SK-N-SH (cell line): ENCODE results near the gene REELD1. TPM values are rescaled to one million over a fixed set of nuclear protein-coding genes. Genes with fewer than 3 reads are reported as not detected.

ENCODE experiments used
- CTCF ChIA-PET: fragments of 300-600, 350-600 bp; formaldehyde crosslinking; extraction: SDS; loops from one replicate; lab custom pipeline; 2021; lab: Yijun Ruan, JAX
- POLR2A ChIA-PET: fragments of 350-600 bp; sonication (Branson Sonifier 250); formaldehyde crosslinking; extraction: SDS; loops from one replicate; lab custom pipeline; 2020; ENCODE audit warnings: antibody characterized with exemption, inconsistent platforms; lab: Yijun Ruan, JAX
- DNase-seq: peaks from one replicate; pipeline ENCODE4 v3.0.0; 2012
- H2AFZ ChIP-seq: fragments of 200-600 bp; sonication (generic); 2 replicates; pipeline ENCODE4 v1.8.1; 2016; ENCODE audit warnings: antibody characterized with exemption, mild to moderate bottlenecking, low read depth
- H3F3A ChIP-seq: fragments of 200-600 bp; sonication (generic); replicated peaks from 2 replicates; pipeline ENCODE3; 2016; ENCODE audit warnings: antibody characterized with exemption, mild to moderate bottlenecking; ENCODE audit not compliant: insufficient read depth
- H3K27ac ChIP-seq, 2 experiments: fragments of 200-500 bp in 1 of 2; fragments of 200-600 bp in 1 of 2; sonication (Bioruptor generic) in 1 of 2; sonication (generic), shearing (Covaris generic) in 1 of 2; 2 replicates each; pipeline versions ENCODE4 v1.5.1 to v1.6.1; 2014 to 2016; ENCODE audit warnings: low read depth in 2 of 2, inconsistent platforms in 1 of 2, low read length in 1 of 2, mild to moderate bottlenecking in 1 of 2, mixed read lengths in 1 of 2
- H3K27me3 ChIP-seq: fragments of 200-600 bp; sonication (generic), shearing (Covaris generic); 2 replicates; pipeline ENCODE4 v1.6.1; 2016; ENCODE audit warnings: mixed run types; ENCODE audit not compliant: insufficient read depth
- H3K36me3 ChIP-seq, 2 experiments: fragments of 200-500 bp in 1 of 2; fragments of 200-600 bp in 1 of 2; sonication (Bioruptor generic) in 1 of 2; sonication (generic) in 1 of 2; replicated peaks in 1 of 2; 2 replicates each; pipeline versions ENCODE3 to v1.5.1; 2014 to 2016; ENCODE audit warnings: low read length in 1 of 2, mild to moderate bottlenecking in 1 of 2; ENCODE audit not compliant: insufficient read depth in 2 of 2, control insufficient read depth in 1 of 2
- H3K4me1 ChIP-seq, 2 experiments: fragments of 200-500 bp in 1 of 2; fragments of 200-600 bp in 1 of 2; sonication (Bioruptor generic) in 1 of 2; sonication (generic), shearing (Covaris generic) in 1 of 2; 2 replicates each; pipeline versions ENCODE4 v1.5.1 to v1.6.1; 2014 to 2016; ENCODE audit warnings: low read depth in 1 of 2, low read length in 1 of 2, mixed run types in 1 of 2; ENCODE audit not compliant: insufficient read depth in 2 of 2, control insufficient read depth in 1 of 2
- H3K4me2 ChIP-seq: fragments of 200-600 bp; sonication (generic), shearing (Covaris generic); 2 replicates; pipeline ENCODE4 v1.6.1; 2017; ENCODE audit warnings: mixed run types
- H3K4me3 ChIP-seq, 2 experiments: fragments of 200-500 bp in 1 of 2; fragments of 200-600 bp in 1 of 2; sonication (Bioruptor generic) in 1 of 2; sonication (generic), shearing (Covaris generic) in 1 of 2; 2 replicates each; pipeline versions ENCODE4 v1.5.1 to v1.8.1; 2014 to 2016; ENCODE audit warnings: low read depth in 2 of 2, inconsistent platforms in 1 of 2, low read length in 1 of 2, mild to moderate bottlenecking in 1 of 2, mixed read lengths in 1 of 2, moderate library complexity in 1 of 2
- H3K79me2 ChIP-seq: fragments of 200-600 bp; sonication (generic); 2 replicates; pipeline ENCODE4 v1.8.1; 2017; ENCODE audit warnings: mild to moderate bottlenecking; ENCODE audit not compliant: insufficient read depth
- H3K9ac ChIP-seq: fragments of 200-600 bp; sonication (generic); 2 replicates; pipeline ENCODE4 v1.6.1; 2017; ENCODE audit warnings: mixed run types
- H3K9me2 ChIP-seq: fragments of 200-600 bp; sonication (generic); 2 replicates; pipeline ENCODE4 v1.6.1; 2017; ENCODE audit warnings: mixed run types
- H3K9me3 ChIP-seq: fragments of 200-600 bp; sonication (generic); 2 replicates; pipeline ENCODE4 v1.6.1; 2017; ENCODE audit warnings: mixed run types, mild to moderate bottlenecking, moderate library complexity
- H4K20me1 ChIP-seq: fragments of 200-600 bp; sonication (generic); 2 replicates; pipeline ENCODE4 v1.6.1; 2017; ENCODE audit warnings: mild to moderate bottlenecking, mixed run types; ENCODE audit not compliant: insufficient read depth
- CHD2 ChIP-seq: fragments of 150-350 bp; IDR thresholded peaks from 2 replicates; pipeline ENCODE4 v1.6.1; 2018; ENCODE audit warnings: low read length; ENCODE audit not compliant: partially characterized antibody
- EP300 ChIP-seq, 2 experiments: IDR thresholded peaks; 2 replicates each; pipeline versions ENCODE4 v1.4.0 to v1.6.1; 2012; ENCODE audit warnings: borderline replicate concordance in 1 of 2, low read depth in 1 of 2, low read length in 1 of 2
- EZH2phosphoT487 ChIP-seq: fragments of 200-600 bp; sonication (generic); IDR thresholded peaks from 2 replicates; pipeline ENCODE4 v1.6.1; 2017; ENCODE audit warnings: low read depth, mixed run types, mild to moderate bottlenecking, antibody characterized with exemption, moderate library complexity, borderline replicate concordance
- FOSL2 ChIP-seq: IDR thresholded peaks from 2 replicates; pipeline ENCODE4 v1.4.0; 2012; ENCODE audit warnings: low read depth, mild to moderate bottlenecking, moderate library complexity, borderline replicate concordance
- FOXM1 ChIP-seq: IDR thresholded peaks from 2 replicates; pipeline ENCODE4 v1.4.0; 2012; ENCODE audit warnings: low read depth, mild to moderate bottlenecking
- GABPA ChIP-seq: IDR thresholded peaks from 2 replicates; pipeline ENCODE4 v1.4.0; 2012; ENCODE audit warnings: low read depth, mild to moderate bottlenecking
- GATA2 ChIP-seq: sonication (generic); formaldehyde crosslinking; IDR thresholded peaks from 2 replicates; pipeline ENCODE4 v1.5.0; 2020; ENCODE audit warnings: mild to moderate bottlenecking, missing genetic modification reagents
- JUND ChIP-seq: IDR thresholded peaks from 2 replicates; pipeline ENCODE4 v1.4.0; 2012
- MEF2A ChIP-seq: IDR thresholded peaks from 2 replicates; pipeline ENCODE4 v1.4.0; 2012; ENCODE audit warnings: low read depth, borderline replicate concordance
- MXI1 ChIP-seq: IDR thresholded peaks from 2 replicates; pipeline ENCODE4 v1.6.1; 2012; ENCODE audit warnings: mild to moderate bottlenecking, low read depth, low read length, improper control_type of control experiment
- NFIC ChIP-seq: IDR thresholded peaks from 2 replicates; pipeline ENCODE4 v1.4.0; 2012; ENCODE audit warnings: borderline replicate concordance
- POLR2AphosphoS5 ChIP-seq: IDR thresholded peaks from 2 replicates; pipeline ENCODE4 v1.6.1; 2012; ENCODE audit warnings: low read depth, low read length
- RCOR1 ChIP-seq: fragments of 150-350 bp; IDR thresholded peaks from 2 replicates; pipeline ENCODE4 v1.6.1; 2017; ENCODE audit warnings: antibody characterized with exemption, low read length
- RXRA ChIP-seq: IDR thresholded peaks from 2 replicates; pipeline ENCODE4 v1.4.0; 2012; ENCODE audit warnings: low read depth, mild to moderate bottlenecking, borderline replicate concordance
- SIN3A ChIP-seq: IDR thresholded peaks from 2 replicates; pipeline ENCODE4 v1.6.1; 2012; ENCODE audit warnings: low read depth, mild to moderate bottlenecking, low read length, moderate library complexity, borderline replicate concordance
- SMC3 ChIP-seq: IDR thresholded peaks from 2 replicates; pipeline ENCODE4 v1.6.1; 2012; ENCODE audit warnings: low read depth, low read length, improper control_type of control experiment
- TAF1 ChIP-seq: IDR thresholded peaks from 2 replicates; pipeline ENCODE4 v1.6.1; 2012; ENCODE audit warnings: low read depth, mild to moderate bottlenecking, low read length, moderate library complexity, borderline replicate concordance
- TCF12 ChIP-seq: IDR thresholded peaks from 2 replicates; pipeline ENCODE4 v1.4.0; 2012
- YY1 ChIP-seq: IDR thresholded peaks from 2 replicates; pipeline ENCODE4 v1.4.0; 2012; ENCODE audit warnings: low read depth, mild to moderate bottlenecking
- WGBS: methylation state at CpG from one replicate; pipeline ENCODE4 v1.1.6; 2017; ENCODE audit warnings: low lambda C conversion rate; 5-methylcytosine and 5-hydroxymethylcytosine counted together
- polyA plus RNA-seq, 3 experiments: library from polyadenylated mRNA; depleted of rRNA; stranded (reverse); fragments of >200 nt; gene quantifications; 2 replicates each; pipeline ENCODE4 v1.2.3, GENCODE V29; 2012
- TF ChIP-seq, protein P1 (sequence below): fragments of 150-350 bp; IDR thresholded peaks from 2 replicates; pipeline ENCODE4 v1.6.1; 2016; ENCODE audit warnings: mild to moderate bottlenecking, low read depth, low read length
- TF ChIP-seq, protein P2 (sequence below): IDR thresholded peaks from 2 replicates; pipeline ENCODE4 v1.4.0; 2012; ENCODE audit warnings: low read depth
- TF ChIP-seq, protein P3 (sequence below): IDR thresholded peaks from 2 replicates; pipeline ENCODE4 v1.4.0; 2012; ENCODE audit warnings: low read depth, borderline replicate concordance
- TF ChIP-seq, protein P4 (sequence below): fragments of 200-600 bp; sonication (generic); IDR thresholded peaks from 2 replicates; pipeline ENCODE4 v1.6.1; 2017; ENCODE audit warnings: antibody characterized with exemption, mild to moderate bottlenecking, moderate library complexity
- TF ChIP-seq, protein P5 (sequence below): fragments of 150-350 bp; IDR thresholded peaks from 2 replicates; pipeline ENCODE4 v1.6.1; 2017; ENCODE audit warnings: antibody characterized with exemption, low read length, low read depth, borderline replicate concordance
- TF ChIP-seq, protein P6 (sequence below): IDR thresholded peaks from 2 replicates; pipeline ENCODE4 v1.6.1; 2012; ENCODE audit warnings: mild to moderate bottlenecking, low read depth, low read length, moderate library complexity

REELD1 gene
- polyA plus RNA-seq, 1 of the 3 experiments (the other 2 are of a cell fraction): not detected

DNA sequence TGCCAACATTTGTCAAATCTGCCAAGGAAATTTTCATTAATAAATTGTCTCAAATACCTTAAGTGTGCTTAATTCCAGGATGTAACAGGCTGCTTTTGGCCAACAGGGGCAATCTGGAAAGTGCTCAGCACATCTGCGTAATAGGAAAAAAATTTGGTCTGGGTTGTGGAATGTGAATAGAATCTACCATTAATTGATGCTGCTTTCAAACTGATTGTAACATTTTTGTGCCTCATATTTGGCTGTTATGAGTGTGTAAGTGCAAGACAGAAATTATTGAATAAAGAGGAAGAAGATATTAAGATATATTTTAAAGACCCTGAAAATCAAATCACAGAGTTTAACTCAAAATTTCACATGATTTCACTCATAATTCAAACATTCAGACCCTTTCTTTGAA is 41.1 kb downstream of the REELD1 start:
- 21% methylated on average over 1 of the region's 1 CpG for WGBS
- H3K4me2 ChIP-seq: peak overlapping the region; percentile 36
- H2AFZ ChIP-seq: peak overlapping the region; percentile 23; the same call in 1 of the 2 replicates
- peak overlapping the region; percentile 67 to 84; a peak in 3 of 4 replicates for H3K27ac ChIP-seq
- H3F3A ChIP-seq: peaks cover 28% of the 10 kb centered on the region
- POLR2A ChIA-PET: no interaction called here
- no peaks in the 10 kb centered on the region for H3K27me3 ChIP-seq
- peaks cover 0 to 25% of the 10 kb centered on the region in 2 experiments; a peak in 3 of 4 replicates for H3K4me1 ChIP-seq
- H3K9me2 ChIP-seq: no peaks in the 10 kb centered on the region
- DNase-seq: no peak
- peak overlapping the region; percentile 49 for H3K9ac ChIP-seq
- H3K79me2 ChIP-seq: no peaks in the 10 kb centered on the region
- H3K4me3 ChIP-seq: no peak overlapping the region
- no peaks in the 10 kb centered on the region for H3K9me3 ChIP-seq
- CTCF ChIA-PET: no interaction called here
- no peaks in the 10 kb centered on the region for H3K36me3 ChIP-seq
- H4K20me1 ChIP-seq: no peaks in the 10 kb centered on the region
- TF ChIP-seq, protein P1, sequence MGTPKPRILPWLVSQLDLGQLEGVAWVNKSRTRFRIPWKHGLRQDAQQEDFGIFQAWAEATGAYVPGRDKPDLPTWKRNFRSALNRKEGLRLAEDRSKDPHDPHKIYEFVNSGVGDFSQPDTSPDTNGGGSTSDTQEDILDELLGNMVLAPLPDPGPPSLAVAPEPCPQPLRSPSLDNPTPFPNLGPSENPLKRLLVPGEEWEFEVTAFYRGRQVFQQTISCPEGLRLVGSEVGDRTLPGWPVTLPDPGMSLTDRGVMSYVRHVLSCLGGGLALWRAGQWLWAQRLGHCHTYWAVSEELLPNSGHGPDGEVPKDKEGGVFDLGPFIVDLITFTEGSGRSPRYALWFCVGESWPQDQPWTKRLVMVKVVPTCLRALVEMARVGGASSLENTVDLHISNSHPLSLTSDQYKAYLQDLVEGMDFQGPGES: no peak
- TF ChIP-seq, protein P2, sequence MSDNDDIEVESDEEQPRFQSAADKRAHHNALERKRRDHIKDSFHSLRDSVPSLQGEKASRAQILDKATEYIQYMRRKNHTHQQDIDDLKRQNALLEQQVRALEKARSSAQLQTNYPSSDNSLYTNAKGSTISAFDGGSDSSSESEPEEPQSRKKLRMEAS: no peak
- TF ChIP-seq POLR2AphosphoS5: no peak
- TF ChIP-seq NFIC: peak; percentile 64; the same call in 1 of the 2 replicates
- TF ChIP-seq TCF12: peak; percentile 61; the same call in 1 of the 2 replicates
- TF ChIP-seq, protein P3, sequence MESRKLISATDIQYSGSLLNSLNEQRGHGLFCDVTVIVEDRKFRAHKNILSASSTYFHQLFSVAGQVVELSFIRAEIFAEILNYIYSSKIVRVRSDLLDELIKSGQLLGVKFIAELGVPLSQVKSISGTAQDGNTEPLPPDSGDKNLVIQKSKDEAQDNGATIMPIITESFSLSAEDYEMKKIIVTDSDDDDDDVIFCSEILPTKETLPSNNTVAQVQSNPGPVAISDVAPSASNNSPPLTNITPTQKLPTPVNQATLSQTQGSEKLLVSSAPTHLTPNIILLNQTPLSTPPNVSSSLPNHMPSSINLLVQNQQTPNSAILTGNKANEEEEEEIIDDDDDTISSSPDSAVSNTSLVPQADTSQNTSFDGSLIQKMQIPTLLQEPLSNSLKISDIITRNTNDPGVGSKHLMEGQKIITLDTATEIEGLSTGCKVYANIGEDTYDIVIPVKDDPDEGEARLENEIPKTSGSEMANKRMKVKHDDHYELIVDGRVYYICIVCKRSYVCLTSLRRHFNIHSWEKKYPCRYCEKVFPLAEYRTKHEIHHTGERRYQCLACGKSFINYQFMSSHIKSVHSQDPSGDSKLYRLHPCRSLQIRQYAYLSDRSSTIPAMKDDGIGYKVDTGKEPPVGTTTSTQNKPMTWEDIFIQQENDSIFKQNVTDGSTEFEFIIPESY: no peak
- no peak for TF ChIP-seq TAF1
- no peak for TF ChIP-seq MEF2A
- TF ChIP-seq SMC3: no peak
- TF ChIP-seq, protein P4, sequence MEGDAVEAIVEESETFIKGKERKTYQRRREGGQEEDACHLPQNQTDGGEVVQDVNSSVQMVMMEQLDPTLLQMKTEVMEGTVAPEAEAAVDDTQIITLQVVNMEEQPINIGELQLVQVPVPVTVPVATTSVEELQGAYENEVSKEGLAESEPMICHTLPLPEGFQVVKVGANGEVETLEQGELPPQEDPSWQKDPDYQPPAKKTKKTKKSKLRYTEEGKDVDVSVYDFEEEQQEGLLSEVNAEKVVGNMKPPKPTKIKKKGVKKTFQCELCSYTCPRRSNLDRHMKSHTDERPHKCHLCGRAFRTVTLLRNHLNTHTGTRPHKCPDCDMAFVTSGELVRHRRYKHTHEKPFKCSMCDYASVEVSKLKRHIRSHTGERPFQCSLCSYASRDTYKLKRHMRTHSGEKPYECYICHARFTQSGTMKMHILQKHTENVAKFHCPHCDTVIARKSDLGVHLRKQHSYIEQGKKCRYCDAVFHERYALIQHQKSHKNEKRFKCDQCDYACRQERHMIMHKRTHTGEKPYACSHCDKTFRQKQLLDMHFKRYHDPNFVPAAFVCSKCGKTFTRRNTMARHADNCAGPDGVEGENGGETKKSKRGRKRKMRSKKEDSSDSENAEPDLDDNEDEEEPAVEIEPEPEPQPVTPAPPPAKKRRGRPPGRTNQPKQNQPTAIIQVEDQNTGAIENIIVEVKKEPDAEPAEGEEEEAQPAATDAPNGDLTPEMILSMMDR: peak; percentile 41
- 0 out of 2 replicates have a peak, but pooled peaks have one; percentile 23 for TF ChIP-seq YY1
- TF ChIP-seq CHD2: no peak
- no peak for TF ChIP-seq EZH2phosphoT487
- no peak; a peak in 1 of 4 replicates for TF ChIP-seq EP300 (IDR thresholded peaks at IDR 0.05; ENCODE audit: borderline replicate concordance in 1 of 2, low read depth in 1 of 2, low read length in 1 of 2)
- TF ChIP-seq MXI1: no peak
- no peak for TF ChIP-seq SIN3A
- no peak for TF ChIP-seq GABPA
- TF ChIP-seq FOSL2: peak; percentile 55; the same call in 1 of the 2 replicates
- TF ChIP-seq JUND: peak; percentile 79
- TF ChIP-seq, protein P5, sequence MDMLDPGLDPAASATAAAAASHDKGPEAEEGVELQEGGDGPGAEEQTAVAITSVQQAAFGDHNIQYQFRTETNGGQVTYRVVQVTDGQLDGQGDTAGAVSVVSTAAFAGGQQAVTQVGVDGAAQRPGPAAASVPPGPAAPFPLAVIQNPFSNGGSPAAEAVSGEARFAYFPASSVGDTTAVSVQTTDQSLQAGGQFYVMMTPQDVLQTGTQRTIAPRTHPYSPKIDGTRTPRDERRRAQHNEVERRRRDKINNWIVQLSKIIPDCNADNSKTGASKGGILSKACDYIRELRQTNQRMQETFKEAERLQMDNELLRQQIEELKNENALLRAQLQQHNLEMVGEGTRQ: no peak
- TF ChIP-seq, protein P6, sequence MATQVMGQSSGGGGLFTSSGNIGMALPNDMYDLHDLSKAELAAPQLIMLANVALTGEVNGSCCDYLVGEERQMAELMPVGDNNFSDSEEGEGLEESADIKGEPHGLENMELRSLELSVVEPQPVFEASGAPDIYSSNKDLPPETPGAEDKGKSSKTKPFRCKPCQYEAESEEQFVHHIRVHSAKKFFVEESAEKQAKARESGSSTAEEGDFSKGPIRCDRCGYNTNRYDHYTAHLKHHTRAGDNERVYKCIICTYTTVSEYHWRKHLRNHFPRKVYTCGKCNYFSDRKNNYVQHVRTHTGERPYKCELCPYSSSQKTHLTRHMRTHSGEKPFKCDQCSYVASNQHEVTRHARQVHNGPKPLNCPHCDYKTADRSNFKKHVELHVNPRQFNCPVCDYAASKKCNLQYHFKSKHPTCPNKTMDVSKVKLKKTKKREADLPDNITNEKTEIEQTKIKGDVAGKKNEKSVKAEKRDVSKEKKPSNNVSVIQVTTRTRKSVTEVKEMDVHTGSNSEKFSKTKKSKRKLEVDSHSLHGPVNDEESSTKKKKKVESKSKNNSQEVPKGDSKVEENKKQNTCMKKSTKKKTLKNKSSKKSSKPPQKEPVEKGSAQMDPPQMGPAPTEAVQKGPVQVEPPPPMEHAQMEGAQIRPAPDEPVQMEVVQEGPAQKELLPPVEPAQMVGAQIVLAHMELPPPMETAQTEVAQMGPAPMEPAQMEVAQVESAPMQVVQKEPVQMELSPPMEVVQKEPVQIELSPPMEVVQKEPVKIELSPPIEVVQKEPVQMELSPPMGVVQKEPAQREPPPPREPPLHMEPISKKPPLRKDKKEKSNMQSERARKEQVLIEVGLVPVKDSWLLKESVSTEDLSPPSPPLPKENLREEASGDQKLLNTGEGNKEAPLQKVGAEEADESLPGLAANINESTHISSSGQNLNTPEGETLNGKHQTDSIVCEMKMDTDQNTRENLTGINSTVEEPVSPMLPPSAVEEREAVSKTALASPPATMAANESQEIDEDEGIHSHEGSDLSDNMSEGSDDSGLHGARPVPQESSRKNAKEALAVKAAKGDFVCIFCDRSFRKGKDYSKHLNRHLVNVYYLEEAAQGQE: no peak
- no peak for TF ChIP-seq RCOR1
- TF ChIP-seq GATA2 (CRISPR knock-in tag): no peak
- no peak for TF ChIP-seq FOXM1
- no peak for TF ChIP-seq RXRA
